ENCODE results near the gene CCDC181.

- TF ChIP-seq POLR2AphosphoS5 (IDR thresholded peaks at IDR 0.05; ENCODE audit: borderline replicate concordance, low read depth, low read length) (no peak), EZH2 (IDR thresholded peaks at IDR 0.05) (no peak)
Measured at GRCh38 chr1:169456029-169456428, 28.8 kb upstream of the CCDC181 start.
